Measurements from ENCODE around the gene APOBEC4.

GRCh38 chr1:183634429-183635065 is 18.6 kb downstream of the APOBEC4 start:
- no peak for TF ChIP-seq CTCF (conservative IDR thresholded peaks at IDR 0.05; ENCODE audit: low read depth, low read length)
- TF ChIP-seq RFX5 (IDR thresholded peaks at IDR 0.05; ENCODE audit: low read depth, low read length), result no peak
- no peak for TF ChIP-seq MAFK (IDR thresholded peaks at IDR 0.05; ENCODE audit: low read depth, low read length)
- TF ChIP-seq SMC3 (IDR thresholded peaks at IDR 0.05; ENCODE audit: low read depth, low read length), result no peak
- no peak for TF ChIP-seq POLR2A (IDR thresholded peaks at IDR 0.05; ENCODE audit: low read depth, low read length)
- TF ChIP-seq RAD21 (IDR thresholded peaks at IDR 0.05; ENCODE audit: low read length), result no peak
- no peak for TF ChIP-seq MAZ (IDR thresholded peaks at IDR 0.05; ENCODE audit: borderline replicate concordance, low read depth, low read length)
- TF ChIP-seq CEBPB (IDR thresholded peaks at IDR 0.05; ENCODE audit: low read depth, low read length), result no peak
- TF ChIP-seq MXI1 (IDR thresholded peaks at IDR 0.05; ENCODE audit: borderline replicate concordance, low read depth, low read length), result no peak
- no peak for TF ChIP-seq USF2 (IDR thresholded peaks at IDR 0.05; ENCODE audit: low read depth, low read length)
- no peak for TF ChIP-seq FOS (IDR thresholded peaks at IDR 0.05; ENCODE audit: low read depth, low read length)
- TF ChIP-seq ELK1 (IDR thresholded peaks at IDR 0.05; ENCODE audit: borderline replicate concordance, low read depth, low read length), result no peak
